ENCODE results near the gene MAP2K3.
"Not testable (repeated sequence)": the region's sequence is repeated elsewhere in the genome, so short reads cannot be mapped to it uniquely, and the experiment has no call there.

The MAP2K3 gene

GRCh38 chr17:21328778-21329177 lies 44.3 kb downstream of the MAP2K3 start:
- DNase-seq (ENCODE audit: low read depth), result not testable (repeated sequence)

GRCh38 chr17:21330436-21331160 lies 46.1 kb downstream of the MAP2K3 start:
- no peak for DNase-seq (ENCODE audit: low read depth)

- DNase-seq (ENCODE audit: low read depth), result not testable (repeated sequence)
Measured at GRCh38 chr17:21336541-21337294, 52.2 kb downstream of the MAP2K3 start.

GRCh38 chr17:21337981-21338625 lies 53.6 kb downstream of the MAP2K3 start:
- DNase-seq (ENCODE audit: low read depth), result not testable (repeated sequence)

- no peak for DNase-seq (ENCODE audit: low read depth)
Measured at GRCh38 chr17:21339011-21339410, 54.5 kb downstream of the MAP2K3 start.

- DNase-seq (ENCODE audit: low read depth), result not testable (repeated sequence)
Measured at GRCh38 chr17:21339571-21339970, 55.1 kb downstream of the MAP2K3 start.

- DNase-seq (ENCODE audit: low read depth), result not testable (repeated sequence)
Measured at GRCh38 chr17:21340407-21340806, 55.9 kb downstream of the MAP2K3 start.

GRCh38 chr17:21341279-21341678 lies 56.8 kb downstream of the MAP2K3 start:
- DNase-seq (ENCODE audit: low read depth), result not testable (repeated sequence)

- not testable (repeated sequence) for DNase-seq (ENCODE audit: low read depth)
Measured at GRCh38 chr17:21341925-21342540, 57.5 kb downstream of the MAP2K3 start.

- DNase-seq (ENCODE audit: low read depth), result not testable (repeated sequence)
Measured at GRCh38 chr17:21343061-21343949, 58.8 kb downstream of the MAP2K3 start.

- DNase-seq (ENCODE audit: low read depth), result not testable (repeated sequence)
Measured at GRCh38 chr17:21344801-21345200, 60.3 kb downstream of the MAP2K3 start.

GRCh38 chr17:21345236-21345635 lies 60.7 kb downstream of the MAP2K3 start:
- no peak for DNase-seq (ENCODE audit: low read depth)

- DNase-seq (ENCODE audit: low read depth), result not testable (repeated sequence)
Measured at GRCh38 chr17:21346107-21346506, 61.6 kb downstream of the MAP2K3 start.

GRCh38 chr17:21346651-21347250 lies 62.2 kb downstream of the MAP2K3 start:
- not testable (repeated sequence) for DNase-seq (ENCODE audit: low read depth)

GRCh38 chr17:21347660-21348059 lies 63.1 kb downstream of the MAP2K3 start:
- not testable (repeated sequence) for DNase-seq (ENCODE audit: low read depth)

- not testable (repeated sequence) for DNase-seq (ENCODE audit: low read depth)
Measured at GRCh38 chr17:21348081-21348925, 63.8 kb downstream of the MAP2K3 start.

- not testable (repeated sequence) for DNase-seq (ENCODE audit: low read depth)
Measured at GRCh38 chr17:21348926-21349261, 64.4 kb downstream of the MAP2K3 start.

- DNase-seq (ENCODE audit: low read depth), result not testable (repeated sequence)
Measured at GRCh38 chr17:21349358-21350050, 65.0 kb downstream of the MAP2K3 start.

GRCh38 chr17:21350495-21350894 lies 66.0 kb downstream of the MAP2K3 start:
- not testable (repeated sequence) for DNase-seq (ENCODE audit: low read depth)
